Skeletal muscle tissue (tissue), 4 donors: ENCODE results near the gene SLC35A3. TPM values are rescaled to one million over a fixed set of nuclear protein-coding genes. Genes with fewer than 3 reads are reported as not detected.

ENCODE experiments used
- H3K27ac ChIP-seq: one replicate; pipeline ENCODE4 v1.7.0; 2013; ENCODE audit warnings: mild to moderate bottlenecking, low read depth, low read length, inconsistent platforms
- H3K27me3 ChIP-seq, 3 donors: one replicate each; pipeline ENCODE4 v1.7.0; 2013; ENCODE audit warnings: low read length in 3 of 3; ENCODE audit not compliant: control insufficient read depth in 3 of 3, insufficient read depth in 3 of 3
- H3K36me3 ChIP-seq, 3 donors: one replicate each; pipeline ENCODE4 v1.7.0; 2013; ENCODE audit warnings: low read length in 3 of 3; ENCODE audit not compliant: control insufficient read depth in 3 of 3, insufficient read depth in 3 of 3
- H3K4me1 ChIP-seq, 3 donors: one replicate each; pipeline ENCODE4 v1.7.0; 2013; ENCODE audit warnings: low read length in 3 of 3, mild to moderate bottlenecking in 3 of 3; ENCODE audit not compliant: control insufficient read depth in 3 of 3, insufficient read depth in 3 of 3
- H3K4me3 ChIP-seq, 3 donors: one replicate each; pipeline ENCODE4 v1.7.0; 2013; ENCODE audit warnings: low read length in 3 of 3
- H3K9ac ChIP-seq, 3 donors: one replicate each; pipeline ENCODE4 v1.7.0; 2013; ENCODE audit warnings: low read length in 3 of 3, mild to moderate bottlenecking in 3 of 3, moderate library complexity in 2 of 3, low read depth in 1 of 3
- H3K9me3 ChIP-seq, 3 donors: one replicate each; pipeline ENCODE4 v1.7.0; 2013; ENCODE audit warnings: low read length in 3 of 3; ENCODE audit not compliant: control insufficient read depth in 3 of 3
- total RNA-seq: library from RNA; depleted of rRNA; stranded (reverse); fragments of >200 nt; gene quantifications from one replicate; pipeline ENCODE4 v1.2.3, GENCODE V29; 2014
- donor health status: Osteomylitis.

The SLC35A3 gene
- total RNA-seq, 1 donor from 2014 or later, result 12.0 TPM

DNA sequence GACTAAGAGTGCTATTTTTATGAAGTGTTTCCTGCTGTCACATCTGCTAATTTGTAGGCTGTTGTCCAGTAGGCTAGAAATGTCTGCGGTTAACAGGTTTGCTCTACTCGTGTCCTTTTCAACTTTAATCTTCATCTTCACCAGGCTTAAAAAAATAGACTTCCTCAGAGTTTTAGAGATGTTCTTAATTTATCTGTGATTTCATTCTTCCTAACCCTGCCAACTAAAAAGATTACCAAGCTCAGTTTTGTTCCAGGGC is 96.1 kb downstream of the SLC35A3 start:
- Histone ChIP-seq H3K9ac (no peak overlapping the region), H3K36me3 (peaks cover 14 to 37% (median 36%) of the 10 kb centered on the region in 3 donors), H3K4me1 (no peaks in the 10 kb centered on the region), H3K27me3 (no peaks in the 10 kb centered on the region), H3K9me3 (no peaks in the 10 kb centered on the region), H3K4me3 (no peak overlapping the region), H3K27ac (no peak overlapping the region)

DNA sequence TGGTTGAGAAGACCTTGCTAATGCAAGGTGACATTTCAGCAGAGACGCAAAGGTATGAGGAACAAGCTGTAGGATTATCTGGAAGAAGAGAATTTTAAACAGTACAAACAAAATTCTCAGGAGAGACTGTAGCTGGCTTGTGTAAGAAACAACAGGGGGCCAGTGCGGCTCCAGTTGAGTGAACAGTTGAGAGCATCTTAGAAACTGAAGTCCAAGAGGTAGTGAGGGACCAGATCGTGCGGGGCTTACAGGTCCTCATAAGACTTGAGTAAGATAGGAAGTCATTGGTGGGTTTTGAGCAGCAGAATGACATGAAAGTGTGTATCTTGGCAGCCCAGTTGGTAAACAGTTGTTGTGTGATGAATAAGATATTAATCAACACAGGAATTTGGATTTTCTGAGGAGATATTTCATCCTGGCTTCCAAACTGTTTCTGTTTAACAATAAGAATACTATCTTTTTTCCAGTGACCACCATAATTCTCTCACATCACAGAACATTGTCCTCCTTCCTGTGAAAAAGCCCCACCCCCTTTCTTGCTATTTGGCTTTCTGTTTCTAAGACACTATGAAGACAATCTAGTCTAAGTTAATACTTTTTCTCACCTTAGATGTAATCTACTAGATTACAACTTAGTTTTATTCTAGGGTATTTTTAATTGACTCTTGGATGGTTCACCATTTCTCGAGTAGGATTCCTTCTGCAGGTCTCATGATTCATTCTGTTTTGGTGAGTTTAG is 100.6 kb downstream of the SLC35A3 start:
- no peaks in the 10 kb centered on the region for H3K27me3 ChIP-seq
- no peaks in the 10 kb centered on the region for H3K9me3 ChIP-seq
- peaks cover 16 to 41% (median 41%) of the 10 kb centered on the region in 3 donors for H3K36me3 ChIP-seq
- no peak overlapping the region for H3K4me3 ChIP-seq
- H3K9ac ChIP-seq, result no peak overlapping the region
- no peaks in the 10 kb centered on the region for H3K4me1 ChIP-seq
- H3K27ac ChIP-seq, result no peak overlapping the region

DNA sequence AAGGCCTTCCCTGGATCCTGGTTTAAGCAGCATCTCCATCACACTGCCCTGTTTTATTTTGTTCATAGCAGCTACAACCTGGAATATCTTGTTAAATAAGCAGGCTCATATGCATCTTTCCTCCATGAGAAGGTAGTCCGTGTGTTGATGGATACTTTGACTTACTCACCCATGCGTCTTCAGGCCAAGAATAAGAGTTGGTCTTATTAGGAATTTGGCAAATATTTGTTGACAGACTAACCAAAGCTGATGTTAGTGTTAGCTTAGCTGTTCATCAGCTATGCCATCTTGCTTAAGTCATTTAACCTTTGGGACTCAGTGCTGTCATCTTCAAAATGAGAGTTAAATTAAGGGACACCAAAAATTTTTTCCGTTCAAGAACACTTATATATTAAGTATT is 103.7 kb downstream of the SLC35A3 start:
- Histone ChIP-seq H3K4me3 (no peak overlapping the region), H3K9me3 (no peaks in the 10 kb centered on the region), H3K4me1 (no peaks in the 10 kb centered on the region), H3K36me3 (peaks cover 17 to 40% (median 39%) of the 10 kb centered on the region in 3 donors), H3K9ac (no peak overlapping the region), H3K27me3 (no peaks in the 10 kb centered on the region), H3K27ac (no peak overlapping the region)

GRCh38 chr1:100074604-100075395 is 105.0 kb downstream of the SLC35A3 start:
- H3K9ac ChIP-seq, result no peak overlapping the region
- no peaks in the 10 kb centered on the region for H3K9me3 ChIP-seq
- H3K4me1 ChIP-seq, result no peaks in the 10 kb centered on the region
- H3K27ac ChIP-seq, result no peak overlapping the region
- H3K27me3 ChIP-seq, result no peaks in the 10 kb centered on the region
- H3K36me3 ChIP-seq, result peaks cover 15 to 51% (median 41%) of the 10 kb centered on the region in 3 donors
- no peak overlapping the region for H3K4me3 ChIP-seq

DNA sequence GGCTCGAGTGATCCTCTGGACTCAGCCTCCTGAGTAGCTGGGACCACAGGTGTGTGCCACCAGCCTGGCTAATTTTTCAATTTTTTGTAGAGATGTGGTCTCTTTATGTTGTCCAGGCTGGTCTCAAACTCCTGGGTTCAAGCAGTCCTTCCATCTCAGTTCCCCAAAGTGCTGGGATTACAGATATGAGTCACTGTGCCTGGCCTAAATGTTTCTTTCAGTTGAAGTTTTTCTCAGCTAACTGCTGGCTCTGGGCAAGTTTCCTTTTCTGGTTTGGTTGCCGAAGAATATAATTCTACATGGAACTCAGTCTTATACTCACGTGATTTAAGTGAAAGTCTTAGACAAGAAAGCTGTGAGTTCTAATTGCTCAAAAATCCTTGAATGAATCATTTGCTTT is 106.0 kb downstream of the SLC35A3 start:
- H3K27me3 ChIP-seq, result no peaks in the 10 kb centered on the region
- no peaks in the 10 kb centered on the region for H3K4me1 ChIP-seq
- no peak overlapping the region for H3K9ac ChIP-seq
- no peaks in the 10 kb centered on the region for H3K9me3 ChIP-seq
- H3K4me3 ChIP-seq, result no peak overlapping the region
- H3K36me3 ChIP-seq, result peaks cover 15 to 47% (median 41%) of the 10 kb centered on the region in 3 donors
- H3K27ac ChIP-seq, result no peak overlapping the region

GRCh38 chr1:100076319-100076718 is 106.5 kb downstream of the SLC35A3 start:
- Histone ChIP-seq H3K27ac (no peak overlapping the region), H3K4me1 (no peaks in the 10 kb centered on the region), H3K27me3 (no peaks in the 10 kb centered on the region), H3K9me3 (no peaks in the 10 kb centered on the region), H3K4me3 (no peak overlapping the region), H3K9ac (no peak overlapping the region), H3K36me3 (peaks cover 16 to 46% (median 43%) of the 10 kb centered on the region in 3 donors)

- Histone ChIP-seq H3K4me1 (no peaks in the 10 kb centered on the region), H3K36me3 (peaks cover 16 to 44% (median 42%) of the 10 kb centered on the region in 3 donors)
These were observed 106.9 kb downstream of the SLC35A3 start for GRCh38 chr1:100076744-100077143.

DNA sequence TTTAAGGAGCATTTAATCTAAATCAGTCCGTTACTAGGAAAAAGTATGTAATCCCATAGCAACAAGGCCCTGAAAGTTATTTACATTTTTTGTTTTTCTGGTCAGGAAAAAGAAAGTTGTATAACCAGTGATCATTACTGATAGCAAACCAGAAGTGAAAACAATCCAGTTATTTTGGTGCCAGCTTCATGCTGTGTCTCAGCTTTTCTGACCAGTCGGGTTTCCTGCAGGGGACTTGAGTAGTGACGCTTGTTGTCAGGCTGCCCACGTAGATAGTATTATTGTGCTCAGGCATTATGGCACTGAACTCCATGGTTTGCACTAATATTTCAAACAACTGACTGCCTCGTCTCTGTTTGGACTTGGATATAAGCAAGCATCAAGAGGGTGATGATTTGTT is 107.7 kb downstream of the SLC35A3 start:
- no peaks in the 10 kb centered on the region for H3K4me1 ChIP-seq
- H3K9me3 ChIP-seq, result no peaks in the 10 kb centered on the region
- no peak overlapping the region for H3K27ac ChIP-seq
- no peaks in the 10 kb centered on the region for H3K27me3 ChIP-seq
- H3K4me3 ChIP-seq, result no peak overlapping the region
- peaks cover 16 to 42% (median 41%) of the 10 kb centered on the region in 3 donors for H3K36me3 ChIP-seq
- no peak overlapping the region for H3K9ac ChIP-seq

More at GRCh38 chr1:100076744-100077143, 106.9 kb downstream of the SLC35A3 start:
- no peak overlapping the region for H3K27ac ChIP-seq
- no peaks in the 10 kb centered on the region for H3K27me3 ChIP-seq
- H3K9me3 ChIP-seq, result no peaks in the 10 kb centered on the region
- no peak overlapping the region for H3K9ac ChIP-seq
- H3K4me3 ChIP-seq, result no peak overlapping the region

DNA sequence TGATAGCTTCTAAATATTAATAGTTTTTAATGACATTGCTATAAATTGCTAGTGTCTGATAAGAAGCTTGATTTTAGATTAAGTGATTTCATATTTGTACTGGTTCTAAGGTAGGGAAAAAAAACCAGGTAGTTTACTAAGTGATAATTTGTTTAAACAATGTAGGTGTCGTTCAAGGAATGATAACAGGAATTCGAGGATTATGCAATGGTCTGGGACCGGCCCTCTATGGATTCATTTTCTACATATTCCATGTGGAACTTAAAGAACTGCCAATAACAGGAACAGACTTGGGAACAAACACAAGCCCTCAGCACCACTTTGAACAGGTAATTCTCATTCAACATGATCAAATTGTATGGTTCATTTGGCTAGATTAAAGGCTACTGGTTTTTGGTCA is 110.5 kb downstream of the SLC35A3 start:
- H3K4me3 ChIP-seq, result no peak overlapping the region
- no peaks in the 10 kb centered on the region for H3K27me3 ChIP-seq
- no peak overlapping the region for H3K27ac ChIP-seq
- peaks cover 16 to 34% (median 34%) of the 10 kb centered on the region in 3 donors for H3K36me3 ChIP-seq
- no peaks in the 10 kb centered on the region for H3K4me1 ChIP-seq
- H3K9ac ChIP-seq, result no peak overlapping the region
- H3K9me3 ChIP-seq, result no peaks in the 10 kb centered on the region
